Neural progenitor cell (in vitro differentiated cells): Measurements from ENCODE around the gene CPA1. TPM values are rescaled to one million over a fixed set of nuclear protein-coding genes. Genes with fewer than 3 reads are reported as not detected.

Experiments
- DNase-seq: peaks from one replicate; pipeline ENCODE4 v3.0.0-alpha.2; 2016; ENCODE audit warnings: low spot score
- H2AFZ ChIP-seq: fragments of 200-600 bp; sonication (generic); replicated peaks from 2 replicates; pipeline ENCODE4 v1.6.1; 2016; ENCODE audit warnings: antibody characterized with exemption
- H3F3A ChIP-seq: fragments of 200-600 bp; sonication (generic); 2 replicates; pipeline ENCODE4 v1.6.1; 2016; ENCODE audit warnings: antibody characterized with exemption, low read depth
- H3K27ac ChIP-seq: fragments of 200-600 bp; sonication (generic); 2 replicates; pipeline ENCODE4 v1.5.1; 2016; ENCODE audit warnings: mild to moderate bottlenecking
- H3K27me3 ChIP-seq: fragments of 200-600 bp; sonication (generic); 2 replicates; pipeline ENCODE4 v1.6.1; 2016; ENCODE audit warnings: mild to moderate bottlenecking, moderate library complexity
- H3K36me3 ChIP-seq: fragments of 200-600 bp; sonication (generic); 2 replicates; pipeline ENCODE4 v1.5.1; 2016
- H3K4me1 ChIP-seq: fragments of 200-600 bp; sonication (generic); 2 replicates; pipeline ENCODE4 v1.6.1; 2016; ENCODE audit warnings: mixed run types
- H3K4me2 ChIP-seq: fragments of 200-600 bp; sonication (generic); 2 replicates; pipeline ENCODE4 v1.6.1; 2016
- H3K4me3 ChIP-seq: fragments of 200-600 bp; sonication (generic); 2 replicates; pipeline ENCODE4 v1.5.1; 2016
- H3K79me2 ChIP-seq: fragments of 200-600 bp; sonication (generic); 2 replicates; pipeline ENCODE4 v1.6.1; 2016; ENCODE audit warnings: low read depth
- H3K9ac ChIP-seq: fragments of 200-600 bp; sonication (generic); 2 replicates; pipeline ENCODE4 v1.6.1; 2016
- H3K9me3 ChIP-seq: fragments of 200-600 bp; sonication (generic); 2 replicates; pipeline ENCODE4 v1.5.1; 2016; ENCODE audit warnings: low read depth
- H4K20me1 ChIP-seq: fragments of 200-600 bp; sonication (generic); 2 replicates; pipeline ENCODE4 v1.6.1; 2016; ENCODE audit warnings: low read depth
- H3K27ac Mint-ChIP-seq: 3 replicates; pipeline ENCODE4 v1.8.0; 2021; ENCODE audit warnings: mixed read lengths
- H3K27me3 Mint-ChIP-seq: 2 replicates; pipeline ENCODE4 v1.8.0; 2022; ENCODE audit warnings: low read depth, mild to moderate bottlenecking, inconsistent platforms, moderate library complexity, mixed read lengths; ENCODE audit not compliant: insufficient read depth
- H3K36me3 Mint-ChIP-seq: 3 replicates; pipeline ENCODE4 v1.8.0; 2021; ENCODE audit warnings: mixed read lengths
- H3K4me1 Mint-ChIP-seq: 3 replicates; pipeline ENCODE4 v1.8.0; 2021; ENCODE audit warnings: mixed read lengths
- H3K4me3 Mint-ChIP-seq: 3 replicates; pipeline ENCODE4 v1.8.0; 2021; ENCODE audit warnings: mild to moderate bottlenecking, moderate library complexity, mixed read lengths
- H3K9me3 Mint-ChIP-seq: 3 replicates; pipeline ENCODE4 v1.8.0; 2020; ENCODE audit warnings: mixed read lengths
- EZH2 ChIP-seq: fragments of 200-600 bp; sonication (generic); IDR thresholded peaks from 2 replicates; pipeline ENCODE4 v1.6.1; 2017; ENCODE audit warnings: antibody characterized with exemption, mild to moderate bottlenecking, moderate library complexity
- EZH2phosphoT487 ChIP-seq: fragments of 200-600 bp; sonication (generic); IDR thresholded peaks from 2 replicates; pipeline ENCODE4 v1.6.1; 2017; ENCODE audit warnings: antibody characterized with exemption
- total RNA-seq: library from RNA; depleted of rRNA; stranded (reverse); fragments of >200 nt; gene quantifications from 2 replicates; pipeline ENCODE4 v1.2.3, GENCODE V29; 2015; ENCODE audit warnings: low replicate concordance
- TF ChIP-seq, protein P1 (sequence below): fragments of 200-600 bp; sonication (generic); IDR thresholded peaks from 2 replicates; pipeline ENCODE4 v1.5.1; 2017; ENCODE audit warnings: antibody characterized with exemption, mild to moderate bottlenecking

Gene CPA1
- total RNA-seq: not detected in 2 replicates

DNA sequence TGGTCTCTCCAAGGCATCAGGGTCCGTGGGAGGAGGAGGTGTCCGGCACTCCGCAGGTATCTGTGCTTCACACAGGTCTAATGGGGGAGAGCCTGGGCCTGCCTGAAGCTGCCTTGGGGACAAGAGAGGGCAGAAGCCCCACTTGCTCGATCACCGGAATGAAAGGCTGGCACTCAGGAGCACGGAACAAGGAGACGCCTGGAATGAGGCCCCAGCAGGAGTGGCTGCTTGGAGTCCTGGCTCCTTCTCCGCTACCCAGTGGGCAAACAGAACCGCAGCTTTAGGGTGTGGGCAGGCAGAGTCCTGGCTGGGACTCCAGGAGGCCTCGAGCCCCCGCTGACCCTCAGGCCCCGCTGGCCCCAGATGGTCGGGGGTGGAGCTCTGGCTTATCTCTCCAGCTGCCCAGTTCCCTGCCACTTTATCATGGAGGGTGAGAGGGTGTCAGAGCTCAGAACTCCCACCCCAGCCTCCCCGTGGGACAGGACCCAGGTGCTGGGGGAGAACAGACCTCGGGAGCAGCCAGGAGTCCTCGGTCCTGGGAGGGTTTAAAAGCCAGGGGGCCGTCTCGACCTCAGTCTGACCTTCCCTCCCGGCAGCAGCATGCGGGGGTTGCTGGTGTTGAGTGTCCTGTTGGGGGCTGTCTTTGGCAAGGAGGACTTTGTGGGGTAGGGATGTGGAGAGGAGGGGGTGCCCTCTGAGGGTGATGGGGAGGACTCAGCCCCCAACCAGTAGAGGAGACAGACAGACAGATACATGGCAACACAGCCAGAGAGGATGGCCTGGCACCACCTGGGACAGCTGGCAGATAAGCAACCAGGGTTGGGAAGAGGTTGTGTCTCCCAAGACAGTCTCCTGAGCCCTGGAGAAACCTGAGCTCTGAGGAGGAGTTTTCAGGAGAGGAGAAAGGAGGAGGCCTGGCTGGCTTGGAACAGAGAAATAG is at the start of gene CPA1:
Gene CPA1, plus strand, starts transcription at position 574 of the 940 bp plus-strand sequence. Its CDS starts 27 bp downstream, at position 601.
- Mint-ChIP-seq H3K4me1 (peaks cover 15% of the 10 kb centered on the region), H3K27ac (peak within 1 kb of the TSS; percentile 76), H3K36me3 (peaks cover 7% of the 10 kb centered on the region), H3K27me3 (peaks cover 9% of the 10 kb centered on the region), H3K4me3 (no peak within 1 kb of the TSS), H3K9me3 (peaks cover 26% of the 10 kb centered on the region)
- Histone ChIP-seq H3K9me3 (no peaks in the 10 kb centered on the region), H3K79me2 (no peaks in the 10 kb centered on the region), H3K4me2 (peak within 1 kb of the TSS; percentile 45), H3F3A (no peaks in the 10 kb centered on the region), H4K20me1 (no peaks in the 10 kb centered on the region), H3K4me3 (no peak within 1 kb of the TSS), H3K27me3 (no peaks in the 10 kb centered on the region), H3K27ac (no peak within 1 kb of the TSS), H2AFZ (peak within 1 kb of the TSS; percentile 64), H3K36me3 (no peaks in the 10 kb centered on the region), H3K4me1 (peaks cover 10% of the 10 kb centered on the region), H3K9ac (no peak within 1 kb of the TSS)
- no peak for TF ChIP-seq EZH2phosphoT487
- TF ChIP-seq, protein P1, sequence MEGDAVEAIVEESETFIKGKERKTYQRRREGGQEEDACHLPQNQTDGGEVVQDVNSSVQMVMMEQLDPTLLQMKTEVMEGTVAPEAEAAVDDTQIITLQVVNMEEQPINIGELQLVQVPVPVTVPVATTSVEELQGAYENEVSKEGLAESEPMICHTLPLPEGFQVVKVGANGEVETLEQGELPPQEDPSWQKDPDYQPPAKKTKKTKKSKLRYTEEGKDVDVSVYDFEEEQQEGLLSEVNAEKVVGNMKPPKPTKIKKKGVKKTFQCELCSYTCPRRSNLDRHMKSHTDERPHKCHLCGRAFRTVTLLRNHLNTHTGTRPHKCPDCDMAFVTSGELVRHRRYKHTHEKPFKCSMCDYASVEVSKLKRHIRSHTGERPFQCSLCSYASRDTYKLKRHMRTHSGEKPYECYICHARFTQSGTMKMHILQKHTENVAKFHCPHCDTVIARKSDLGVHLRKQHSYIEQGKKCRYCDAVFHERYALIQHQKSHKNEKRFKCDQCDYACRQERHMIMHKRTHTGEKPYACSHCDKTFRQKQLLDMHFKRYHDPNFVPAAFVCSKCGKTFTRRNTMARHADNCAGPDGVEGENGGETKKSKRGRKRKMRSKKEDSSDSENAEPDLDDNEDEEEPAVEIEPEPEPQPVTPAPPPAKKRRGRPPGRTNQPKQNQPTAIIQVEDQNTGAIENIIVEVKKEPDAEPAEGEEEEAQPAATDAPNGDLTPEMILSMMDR: no peak
- TF ChIP-seq EZH2: no peak
- no peak for DNase-seq

DNA sequence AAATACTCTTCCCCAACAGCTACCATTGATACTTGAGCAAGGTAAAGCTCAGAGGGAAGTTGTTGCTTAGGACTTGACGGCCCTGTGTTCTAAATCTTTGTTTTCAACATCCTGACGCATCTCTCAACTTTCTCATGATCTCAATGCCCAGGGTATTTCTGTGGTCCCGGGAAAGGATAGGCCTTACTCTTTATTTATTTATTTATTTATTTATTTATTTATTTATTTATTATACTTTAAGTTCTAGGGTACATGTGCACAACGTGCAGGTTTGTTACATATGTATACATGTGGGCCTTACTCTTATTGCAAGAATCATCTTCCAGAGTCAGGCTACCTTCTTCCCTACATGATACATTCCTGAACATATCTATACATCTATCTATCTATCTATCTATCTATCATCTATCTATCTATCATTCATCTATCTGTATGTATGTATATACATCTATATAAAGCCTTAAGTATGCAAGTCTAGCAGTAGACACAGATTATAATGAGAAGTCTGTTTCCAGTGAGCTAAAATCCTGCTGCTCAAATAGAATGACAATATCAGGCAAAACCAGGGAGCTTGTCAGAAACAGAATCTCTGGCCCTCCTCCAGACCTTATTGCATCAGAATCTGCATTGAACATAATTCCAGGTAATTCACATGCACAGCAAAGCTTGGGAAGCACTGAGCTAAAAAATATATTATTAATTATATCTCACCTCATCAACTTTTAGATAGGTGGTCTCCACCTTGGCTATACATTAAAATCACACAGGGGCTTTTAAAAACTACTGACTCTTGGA is 47.8 kb upstream of the CPA1 start:
- no peaks in the 10 kb centered on the region for H3K36me3 ChIP-seq
- no peak overlapping the region for H3K4me3 ChIP-seq
- no peak for DNase-seq
- no peaks in the 10 kb centered on the region for H3K4me1 ChIP-seq
- no peak overlapping the region for H3K4me3 Mint-ChIP-seq
- H2AFZ ChIP-seq: no peak overlapping the region
- H3K9ac ChIP-seq: no peak overlapping the region
- H3K27me3 Mint-ChIP-seq: peaks cover under 1% of the 10 kb centered on the region
- TF ChIP-seq EZH2phosphoT487 (no peak), EZH2 (no peak)
- TF ChIP-seq, protein P1: no peak
- H3F3A ChIP-seq: no peaks in the 10 kb centered on the region
- no peak overlapping the region for H3K27ac Mint-ChIP-seq
- no peaks in the 10 kb centered on the region for H3K27me3 ChIP-seq
- H3K27ac ChIP-seq: no peak overlapping the region
- H3K79me2 ChIP-seq: no peaks in the 10 kb centered on the region
- peaks cover 2% of the 10 kb centered on the region for H3K9me3 Mint-ChIP-seq
- H3K36me3 Mint-ChIP-seq: peaks cover 2% of the 10 kb centered on the region
- no peak overlapping the region for H3K4me2 ChIP-seq
- no peaks in the 10 kb centered on the region for H4K20me1 ChIP-seq
- no peaks in the 10 kb centered on the region for H3K4me1 Mint-ChIP-seq
- no peaks in the 10 kb centered on the region for H3K9me3 ChIP-seq

DNA sequence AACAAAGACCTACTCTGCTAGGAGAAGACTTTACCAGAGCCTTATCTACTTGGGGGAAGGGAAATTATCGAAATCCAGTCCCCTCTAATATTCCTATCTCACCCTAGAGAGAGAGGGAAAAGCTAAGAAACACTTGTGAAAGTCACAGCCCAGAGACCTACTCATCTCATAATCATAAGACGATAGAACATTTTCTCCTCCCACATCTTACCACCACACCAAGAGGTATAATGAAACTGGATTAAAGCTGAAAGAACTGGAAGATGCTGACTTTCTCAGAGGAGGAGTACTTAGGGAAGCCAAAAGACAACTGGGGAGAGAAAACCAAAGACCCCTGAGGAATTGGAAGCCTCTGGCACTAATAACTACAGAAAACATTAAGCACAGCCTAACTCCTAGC is 46.5 kb upstream of the CPA1 start:
- Mint-ChIP-seq H3K27me3 (peaks cover 3% of the 10 kb centered on the region), H3K9me3 (peaks cover 2% of the 10 kb centered on the region), H3K4me3 (no peak overlapping the region), H3K36me3 (peaks cover 2% of the 10 kb centered on the region), H3K4me1 (peaks cover 6% of the 10 kb centered on the region), H3K27ac (no peak overlapping the region)
- Histone ChIP-seq H3K27me3 (no peaks in the 10 kb centered on the region), H4K20me1 (no peaks in the 10 kb centered on the region), H3K4me3 (no peak overlapping the region), H3K79me2 (no peaks in the 10 kb centered on the region), H3K4me2 (no peak overlapping the region), H3K9ac (no peak overlapping the region), H3F3A (no peaks in the 10 kb centered on the region), H3K9me3 (no peaks in the 10 kb centered on the region), H3K4me1 (peaks cover 10% of the 10 kb centered on the region), H2AFZ (peak overlapping the region; percentile 44), H3K27ac (no peak overlapping the region), H3K36me3 (no peaks in the 10 kb centered on the region)
- no peak for DNase-seq
- TF ChIP-seq EZH2phosphoT487 (no peak), EZH2 (no peak)
